ENCODE data around the gene KCMF1. TPM values are rescaled to one million over a fixed set of nuclear protein-coding genes. Genes with fewer than 3 reads are reported as not detected.

KCMF1 gene
- polyA plus RNA-seq, 1 experiment = 121 TPM

DNA sequence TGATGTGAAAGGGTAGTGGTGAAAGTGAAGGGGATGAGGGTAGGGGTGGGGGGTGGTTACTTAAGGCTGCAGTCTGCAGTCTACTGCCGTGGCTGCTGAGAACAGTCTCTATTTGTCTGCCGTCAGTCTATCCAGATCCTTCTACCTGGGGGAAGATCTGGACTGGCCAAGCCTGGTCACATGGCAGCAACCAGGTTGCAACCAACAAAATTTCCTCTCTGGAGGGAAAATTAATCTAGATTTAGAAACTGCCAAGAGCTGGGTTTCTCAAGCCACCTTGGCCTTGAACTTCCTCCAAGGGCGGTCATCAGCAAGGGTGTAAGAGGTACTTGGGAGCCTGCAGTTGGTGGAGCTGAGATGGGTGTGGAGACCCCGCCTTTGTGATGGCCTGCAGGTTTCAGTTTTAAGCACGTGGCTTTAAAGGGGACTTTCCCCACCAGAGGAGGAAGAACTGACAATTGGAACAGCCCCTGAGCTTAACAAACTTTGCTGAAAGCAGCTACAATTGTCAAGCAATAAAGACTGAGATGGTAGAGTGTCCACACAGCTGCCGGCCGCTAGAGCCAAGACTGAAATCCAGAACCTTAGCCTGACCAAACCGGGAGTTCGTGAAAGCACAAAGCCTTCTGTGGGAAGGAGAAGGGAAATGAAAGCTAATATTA lies 31.4 kb upstream of the KCMF1 start:
- TF ChIP-seq, protein P1, sequence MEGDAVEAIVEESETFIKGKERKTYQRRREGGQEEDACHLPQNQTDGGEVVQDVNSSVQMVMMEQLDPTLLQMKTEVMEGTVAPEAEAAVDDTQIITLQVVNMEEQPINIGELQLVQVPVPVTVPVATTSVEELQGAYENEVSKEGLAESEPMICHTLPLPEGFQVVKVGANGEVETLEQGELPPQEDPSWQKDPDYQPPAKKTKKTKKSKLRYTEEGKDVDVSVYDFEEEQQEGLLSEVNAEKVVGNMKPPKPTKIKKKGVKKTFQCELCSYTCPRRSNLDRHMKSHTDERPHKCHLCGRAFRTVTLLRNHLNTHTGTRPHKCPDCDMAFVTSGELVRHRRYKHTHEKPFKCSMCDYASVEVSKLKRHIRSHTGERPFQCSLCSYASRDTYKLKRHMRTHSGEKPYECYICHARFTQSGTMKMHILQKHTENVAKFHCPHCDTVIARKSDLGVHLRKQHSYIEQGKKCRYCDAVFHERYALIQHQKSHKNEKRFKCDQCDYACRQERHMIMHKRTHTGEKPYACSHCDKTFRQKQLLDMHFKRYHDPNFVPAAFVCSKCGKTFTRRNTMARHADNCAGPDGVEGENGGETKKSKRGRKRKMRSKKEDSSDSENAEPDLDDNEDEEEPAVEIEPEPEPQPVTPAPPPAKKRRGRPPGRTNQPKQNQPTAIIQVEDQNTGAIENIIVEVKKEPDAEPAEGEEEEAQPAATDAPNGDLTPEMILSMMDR (IDR thresholded peaks at IDR 0.05; ENCODE audit: low read depth, low read length) = no peak
- POLR2A ChIA-PET = interaction anchor here (1.0 kb wide), 1 partner anchor 34 kb away, joined by 5 read pairs; the partner anchor contains the start of gene TMSB10
- Histone ChIP-seq H3K27ac (ENCODE audit: low read depth, low read length) (no peak overlapping the region), H3K9me3 (ENCODE audit: control insufficient read depth, insufficient read depth, low read length) (no peaks in the 10 kb centered on the region; the same call in 1 of the 2 replicates), H3K27me3 (ENCODE audit: control insufficient read depth, insufficient read depth, low read length) (no peaks in the 10 kb centered on the region), H3K4me3 (ENCODE audit: low read depth, low read length) (no peak overlapping the region)
- DNase-seq (ENCODE audit: low read depth, low spot score) = no peak
- CTCF ChIA-PET = interaction anchor here (3.2 kb wide), 1 partner anchor 14 kb away, joined by 24 read pairs; no protein-coding TSS in a partner anchor

DNA sequence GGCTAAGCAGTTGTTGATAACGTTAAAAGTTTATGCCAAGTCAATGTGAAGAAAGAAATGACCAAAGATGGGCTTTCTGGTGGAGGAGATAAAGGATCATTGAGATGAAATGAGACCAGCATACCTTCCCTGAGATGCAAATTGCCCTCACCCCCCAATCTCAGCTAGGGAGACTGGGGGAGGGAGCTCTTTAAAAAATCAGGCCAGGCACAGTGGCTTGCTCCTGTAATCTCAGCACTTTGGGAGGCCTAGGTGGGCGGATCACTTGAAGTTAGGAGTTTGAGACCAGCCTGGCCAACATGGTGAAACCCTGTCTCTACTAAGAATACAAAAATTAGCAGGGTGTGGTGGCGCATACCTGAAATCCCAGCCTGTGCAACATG lies 30.9 kb upstream of the KCMF1 start:
- ChIA-PET CTCF (interaction anchor here (3.2 kb wide), 1 partner anchor 14 kb away, joined by 24 read pairs; no protein-coding TSS in a partner anchor), POLR2A (interaction anchor here (1.0 kb wide), 1 partner anchor 35 kb away, joined by 5 read pairs; the partner anchor contains the start of gene TMSB10)
- no peaks in the 10 kb centered on the region for H3K27me3 ChIP-seq (ENCODE audit: control insufficient read depth, insufficient read depth, low read length)
- TF ChIP-seq, protein P1 (IDR thresholded peaks at IDR 0.05; ENCODE audit: low read depth, low read length) = no peak
- no peak for DNase-seq (ENCODE audit: low read depth, low spot score)
- no peaks in the 10 kb centered on the region; the same call in 1 of the 2 replicates for H3K9me3 ChIP-seq (ENCODE audit: control insufficient read depth, insufficient read depth, low read length)
- no peak overlapping the region for H3K4me3 ChIP-seq (ENCODE audit: low read depth, low read length)
- H3K27ac ChIP-seq (ENCODE audit: low read depth, low read length) = no peak overlapping the region

DNA sequence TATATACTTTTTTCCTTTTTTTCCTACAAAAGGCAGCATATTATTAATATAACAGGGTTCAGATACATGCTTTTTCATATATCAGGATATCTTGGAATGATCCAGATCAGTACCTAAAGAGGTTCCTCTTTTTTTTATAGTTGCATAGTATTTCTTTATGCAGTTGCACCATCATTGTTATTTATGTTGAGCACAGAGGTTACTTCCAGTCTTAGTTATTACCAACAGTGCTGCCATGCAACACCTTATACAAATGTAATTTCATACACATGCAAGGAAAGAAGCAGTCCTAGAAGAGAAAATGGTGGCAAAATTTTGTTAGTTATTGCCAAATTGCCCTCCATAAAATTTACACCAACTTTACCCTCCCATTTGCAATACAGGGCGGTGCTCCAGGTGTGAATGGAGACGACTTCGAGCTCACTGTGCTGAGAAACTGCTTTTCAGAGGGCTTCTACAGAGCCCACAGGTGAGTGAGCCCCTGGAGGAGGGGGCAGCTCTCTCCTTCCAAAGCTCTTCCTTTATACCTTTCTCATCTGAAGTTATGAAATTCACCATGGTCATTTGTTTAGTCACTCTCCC lies 30.0 kb upstream of the KCMF1 start:
- Histone ChIP-seq H3K27ac (ENCODE audit: low read depth, low read length) (no peak overlapping the region), H3K4me3 (ENCODE audit: low read depth, low read length) (no peak overlapping the region), H3K9me3 (ENCODE audit: control insufficient read depth, insufficient read depth, low read length) (no peaks in the 10 kb centered on the region; the same call in 1 of the 2 replicates), H3K27me3 (ENCODE audit: control insufficient read depth, insufficient read depth, low read length) (no peaks in the 10 kb centered on the region)
- TF ChIP-seq, protein P1 (IDR thresholded peaks at IDR 0.05; ENCODE audit: low read depth, low read length) = no peak
- ChIA-PET CTCF (interaction anchor here (0.7 to 3.2 kb wide), 2 partner anchors 15 to 126 kb away, joined by 3 to 24 read pairs; no protein-coding TSS in a partner anchor), POLR2A (interaction anchor here (1.0 kb wide), 1 partner anchor 35 kb away, joined by 5 read pairs; the partner anchor contains the start of gene TMSB10)
- no peak for DNase-seq (ENCODE audit: low read depth, low spot score)

DNA sequence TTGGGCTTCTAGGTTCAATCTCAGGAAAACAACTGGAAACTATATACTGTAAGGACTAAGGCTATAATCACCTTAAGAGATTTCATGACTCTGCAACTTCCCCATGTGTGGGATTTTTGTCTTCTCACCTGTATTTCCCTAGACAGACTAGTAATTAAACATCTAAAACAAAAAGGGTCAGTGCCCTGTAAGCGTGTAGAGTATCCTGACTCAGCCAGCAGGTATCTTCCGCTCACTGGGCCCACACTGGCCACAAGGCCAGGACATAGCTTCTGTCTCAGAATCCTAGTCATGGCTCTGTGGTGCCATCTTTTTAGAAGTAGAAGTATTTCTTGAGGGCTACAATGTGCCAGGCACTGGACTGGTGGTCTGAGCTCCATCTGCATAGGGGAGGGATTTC lies 28.8 kb upstream of the KCMF1 start:
- DNase-seq (ENCODE audit: low read depth, low spot score) = no peak
- ChIA-PET CTCF (interaction anchor here (3.2 kb wide), 1 partner anchor 16 kb away, joined by 24 read pairs; no protein-coding TSS in a partner anchor), POLR2A (interaction anchor here (1.0 to 1.3 kb wide), 2 partner anchors 16 to 22 kb away, joined by 3 to 5 read pairs; no protein-coding TSS in a partner anchor)
- TF ChIP-seq, protein P1 (IDR thresholded peaks at IDR 0.05; ENCODE audit: low read depth, low read length) = no peak
- Histone ChIP-seq H3K4me3 (ENCODE audit: low read depth, low read length) (no peak overlapping the region), H3K27me3 (ENCODE audit: control insufficient read depth, insufficient read depth, low read length) (no peaks in the 10 kb centered on the region), H3K27ac (ENCODE audit: low read depth, low read length) (no peak overlapping the region), H3K9me3 (ENCODE audit: control insufficient read depth, insufficient read depth, low read length) (no peaks in the 10 kb centered on the region; the same call in 1 of the 2 replicates)

Measured in AG04450 (cell line).